AML-193 (cell line): ENCODE results near the gene BAMBI.

Source experiments
- DNase-seq, 2 experiments: peaks; one replicate each; lab custom pipeline; 2025; lab: John Stamatoyannopoulos, UW

The BAMBI gene

DNA sequence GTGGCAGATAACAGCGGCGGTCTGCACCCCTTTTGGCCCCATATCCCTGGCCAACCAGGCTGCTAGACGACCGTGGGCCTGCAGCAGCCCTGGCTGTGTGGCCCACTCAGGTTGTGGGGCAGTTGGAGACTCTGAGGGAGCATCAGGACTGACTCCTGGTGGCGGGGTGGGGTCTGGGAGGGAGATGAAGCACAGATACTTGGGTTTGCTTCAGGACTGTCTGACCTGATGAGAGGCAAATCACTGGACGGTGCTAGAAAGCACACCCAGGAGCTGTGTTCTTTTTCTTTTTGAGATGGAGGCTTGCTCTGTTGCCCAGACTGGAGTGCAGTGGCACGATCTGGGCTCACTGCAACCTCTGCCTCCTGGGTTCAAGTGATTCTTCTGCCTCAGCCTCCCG lies 28.2 kb downstream of the BAMBI start:
- no peak for DNase-seq

DNA sequence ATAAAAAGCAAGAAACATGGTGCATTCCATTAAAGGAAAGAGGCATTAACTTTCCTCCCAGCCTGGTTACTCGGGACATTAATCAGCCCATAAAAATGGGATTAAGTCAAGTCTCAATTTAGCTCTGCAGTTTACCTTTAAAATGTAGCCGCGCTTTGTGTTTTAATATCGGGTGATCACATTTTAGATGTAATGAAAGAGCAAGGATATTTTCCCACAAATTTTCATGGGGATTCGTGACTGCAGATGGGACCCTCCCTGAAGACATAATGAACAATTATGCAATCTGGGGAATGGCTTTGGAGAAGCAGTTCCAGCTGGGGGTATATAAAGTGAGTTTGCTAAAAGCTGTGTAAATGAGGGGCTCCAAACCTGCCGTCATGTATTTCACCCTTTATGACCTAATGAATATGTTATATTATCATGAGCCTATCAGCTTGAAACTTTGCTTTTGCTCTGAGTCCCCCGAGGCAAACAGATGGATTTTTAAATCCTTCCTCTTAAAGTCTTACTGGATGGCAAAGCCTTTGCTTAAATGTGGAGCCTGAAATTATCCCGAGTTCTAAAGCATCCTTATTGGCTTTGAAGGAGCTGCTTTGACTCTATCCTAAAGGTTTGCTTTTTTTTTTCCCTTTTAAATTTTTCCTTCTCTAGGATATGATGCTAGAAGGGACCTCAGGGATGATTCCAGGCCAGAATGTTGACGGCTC lies 31.8 kb downstream of the BAMBI start:
- no peak for DNase-seq

DNA sequence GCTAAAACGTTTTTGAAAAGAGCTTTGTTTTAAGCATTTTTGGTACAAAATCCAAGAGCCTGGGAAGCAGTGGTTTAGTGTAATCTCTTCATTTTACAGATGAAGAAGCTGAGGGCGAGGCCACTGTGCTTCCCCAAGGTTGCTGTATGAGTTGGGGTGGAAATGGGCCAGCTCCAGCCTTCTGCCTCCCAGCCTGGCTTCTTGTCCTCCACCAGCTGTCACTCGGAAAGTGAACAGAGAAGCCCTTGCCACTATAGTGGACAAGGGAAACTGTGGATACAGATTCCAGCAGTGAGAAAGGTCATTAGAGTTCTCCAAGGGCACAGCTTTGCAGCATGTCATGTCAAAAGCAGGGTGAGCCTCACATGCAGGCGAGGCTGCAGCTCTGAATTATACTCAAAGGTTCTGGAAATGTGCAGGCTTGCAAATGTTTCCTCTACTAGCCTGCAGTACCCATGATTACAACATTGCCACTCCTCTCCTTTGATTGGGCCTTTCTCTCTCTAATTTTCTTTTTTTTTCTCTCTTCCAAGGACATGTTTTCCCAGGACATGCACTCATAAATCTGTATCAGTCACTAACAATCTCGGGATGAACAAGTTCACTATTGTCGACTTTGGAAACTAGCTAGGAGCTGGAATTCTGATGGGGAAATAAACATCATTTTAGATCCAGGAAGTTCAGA lies 33.0 kb downstream of the BAMBI start:
- no peak for DNase-seq

DNA sequence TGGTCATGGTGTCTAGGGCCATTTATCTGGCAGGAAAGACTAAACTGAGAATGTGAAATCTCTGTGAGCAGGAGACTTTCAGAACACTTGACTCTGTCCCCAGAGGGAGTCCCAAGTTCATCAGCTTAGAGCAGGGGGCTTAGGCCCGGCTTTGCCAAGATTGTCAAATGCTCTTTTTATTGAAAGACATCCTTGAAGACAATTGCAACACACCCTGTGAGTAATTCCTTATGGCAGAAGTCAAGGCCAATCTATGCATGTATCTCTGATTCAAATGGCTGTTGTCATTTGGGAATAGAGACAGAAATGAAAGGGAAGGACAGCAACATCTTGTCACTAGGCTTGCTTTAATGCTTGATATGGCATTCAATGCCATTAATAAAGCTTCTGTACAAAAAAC lies 33.7 kb downstream of the BAMBI start:
- DNase-seq = no peak

DNA sequence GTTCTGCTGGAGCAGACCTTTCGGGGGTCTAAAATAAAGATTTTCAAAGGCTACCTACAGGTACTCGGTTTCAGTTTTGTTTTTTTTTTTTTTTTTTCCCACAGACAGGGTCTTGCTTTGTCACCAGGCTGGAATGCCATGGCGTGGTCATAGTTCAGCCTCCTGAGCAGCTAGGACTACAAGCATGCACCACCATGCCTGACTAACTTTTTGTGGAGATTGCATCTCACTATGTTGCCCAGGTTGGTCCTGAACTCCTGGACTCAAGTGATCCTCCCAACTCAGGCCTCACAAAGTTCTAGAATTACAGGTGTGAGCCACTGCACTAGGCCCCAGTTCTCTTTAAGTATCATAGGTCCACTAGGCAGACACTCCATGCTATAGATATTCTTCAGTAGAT lies 34.5 kb downstream of the BAMBI start:
- DNase-seq = no peak

DNA sequence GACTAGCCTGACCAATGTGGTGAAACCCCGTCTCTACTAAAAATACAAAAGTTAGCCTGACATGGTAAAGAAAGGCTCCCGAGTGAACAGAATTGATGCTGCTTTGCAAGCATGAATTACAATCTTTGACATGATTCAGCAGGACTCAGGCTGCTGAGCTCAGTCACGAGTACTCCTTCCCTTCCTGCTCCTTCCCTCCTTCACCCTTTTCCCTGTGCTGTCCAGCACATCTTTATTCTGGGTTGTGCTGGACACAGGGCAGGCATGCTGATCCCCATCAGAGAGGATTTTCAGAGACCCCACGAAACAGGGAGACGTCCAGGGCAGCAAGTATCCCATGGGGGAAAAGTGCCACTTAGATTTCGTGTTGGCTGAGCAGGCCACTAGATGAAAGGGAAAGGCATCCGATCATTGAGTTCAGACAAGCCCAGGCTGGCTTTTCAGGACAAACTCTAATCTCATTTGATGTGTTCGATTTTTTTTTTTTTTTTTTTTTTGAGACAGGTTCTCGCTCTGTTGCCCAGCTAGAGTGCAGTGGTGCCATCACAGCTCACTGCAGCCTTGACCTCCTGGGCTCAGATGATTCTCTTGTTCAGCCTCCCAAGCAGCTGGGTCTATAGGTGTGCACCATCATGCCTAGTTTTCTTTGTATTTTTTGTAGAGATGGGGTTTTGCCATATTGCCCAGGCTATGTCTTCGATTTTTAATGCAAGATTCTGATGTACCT lies 36.5 kb downstream of the BAMBI start:
- no peak for DNase-seq

DNA sequence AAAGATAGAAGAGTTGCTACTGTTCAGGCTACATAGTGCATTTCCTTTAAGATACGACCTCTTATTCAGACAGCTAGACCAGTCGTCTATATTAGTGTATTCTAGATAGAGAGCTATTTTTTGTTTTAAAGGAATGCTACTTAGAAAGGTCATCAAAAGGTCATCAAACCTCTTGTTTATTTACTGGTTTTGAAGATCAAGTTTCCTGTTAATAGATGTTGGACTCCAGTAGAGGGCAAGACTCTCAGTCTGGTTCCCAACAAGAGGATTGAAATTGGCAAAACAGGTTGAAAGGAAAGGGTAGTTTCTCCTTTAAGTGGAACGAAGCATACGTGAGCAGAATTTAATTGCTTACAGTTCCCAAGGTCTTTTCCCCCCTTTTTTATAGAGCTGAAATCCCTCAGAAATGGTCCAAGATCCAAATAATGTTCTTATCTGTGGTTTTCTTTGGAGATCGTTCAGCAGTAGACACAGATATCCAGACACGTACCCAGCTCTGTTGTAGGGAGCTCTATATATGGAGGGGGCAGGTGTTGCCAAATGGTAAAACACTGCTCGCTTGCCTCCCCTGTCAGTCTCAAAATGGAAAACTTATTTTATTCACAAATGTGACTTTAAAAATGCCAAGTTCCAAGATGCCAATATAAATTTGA lies 37.2 kb downstream of the BAMBI start:
- DNase-seq = no peak

DNA sequence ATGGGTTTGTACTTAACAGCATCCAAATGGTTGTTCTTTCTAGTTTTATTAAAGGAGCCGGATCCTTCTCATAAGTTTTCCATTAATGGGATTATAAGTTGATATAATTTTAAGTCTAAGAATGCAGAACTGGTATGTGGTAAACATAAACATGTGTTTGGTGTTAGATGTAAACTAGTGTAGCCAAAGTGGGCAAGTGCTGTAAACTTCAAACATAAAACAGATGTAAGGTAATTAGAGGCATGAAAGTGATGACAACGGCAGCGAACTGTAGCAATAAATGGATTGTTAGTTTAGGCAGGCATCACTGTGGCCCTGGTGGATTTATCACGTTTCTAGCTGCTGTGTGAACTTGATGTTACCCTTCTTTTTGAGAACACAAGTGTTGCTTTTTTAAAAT lies 37.9 kb downstream of the BAMBI start:
- DNase-seq = no peak

DNA sequence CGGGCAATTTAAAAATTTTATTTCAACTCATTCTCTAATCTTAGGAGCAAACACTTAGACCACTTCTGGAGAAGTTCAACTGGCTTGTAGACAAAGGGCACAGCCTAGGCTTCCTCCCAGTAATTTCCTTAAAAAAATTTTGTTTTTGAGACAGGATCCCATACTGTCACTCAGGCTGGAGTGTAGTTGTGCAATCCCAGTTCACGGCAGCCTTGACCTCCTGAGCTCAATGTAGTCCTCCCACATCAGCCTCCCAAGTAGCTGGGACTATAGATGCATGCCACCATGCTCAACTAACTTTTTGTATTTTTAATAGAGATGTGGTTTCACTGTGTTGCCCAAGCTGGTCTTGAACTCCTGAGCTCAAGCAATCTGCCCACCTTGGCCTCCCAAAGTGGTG lies 38.4 kb downstream of the BAMBI start:
- no peak for DNase-seq

DNA sequence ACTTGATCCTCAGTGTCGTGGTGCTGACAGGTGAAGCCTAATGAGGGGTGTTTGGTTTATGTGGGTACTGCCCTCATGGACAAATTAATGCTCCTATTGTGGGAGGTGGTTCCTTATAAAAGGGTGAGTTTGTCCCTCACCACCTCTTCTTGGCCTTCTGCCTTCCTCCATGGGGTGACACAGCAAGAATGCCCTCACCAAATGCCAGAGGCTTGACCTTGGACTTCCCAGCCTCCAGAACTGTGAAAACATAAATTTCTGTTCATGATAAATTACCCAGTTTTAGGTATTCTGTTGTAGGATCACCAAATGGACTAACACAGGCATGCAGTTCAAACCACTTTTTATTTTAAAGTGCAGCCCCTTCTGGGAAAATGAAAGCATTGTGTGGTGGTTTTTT lies 39.4 kb downstream of the BAMBI start:
- DNase-seq = no peak

DNA sequence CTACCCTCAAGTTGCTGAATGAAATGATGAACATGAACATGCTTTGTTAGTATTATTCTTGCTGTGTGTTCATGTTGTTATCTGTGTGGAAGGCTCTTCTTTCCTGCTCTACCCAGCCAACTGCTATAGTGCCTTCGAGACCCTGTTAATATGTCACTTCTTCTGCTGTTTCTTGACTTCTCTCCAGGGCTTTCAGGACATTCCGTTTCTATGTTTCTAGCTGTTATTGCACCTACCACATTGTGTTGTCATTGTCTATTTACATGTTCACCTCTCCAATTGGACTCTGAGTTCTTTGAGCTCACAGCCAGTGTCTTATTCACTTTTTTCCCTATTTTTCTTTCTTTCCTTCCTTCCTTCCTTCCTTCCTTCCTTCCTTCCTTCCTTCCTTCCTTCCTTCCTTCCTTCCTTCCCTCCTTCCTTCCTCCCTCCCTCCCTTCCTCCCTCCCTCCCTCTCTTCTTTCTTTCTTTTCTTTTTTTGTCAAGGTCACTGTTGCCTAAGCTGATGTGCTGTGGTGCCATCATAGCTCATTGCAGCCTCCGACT lies 40.4 kb downstream of the BAMBI start:
- no peak for DNase-seq

DNA sequence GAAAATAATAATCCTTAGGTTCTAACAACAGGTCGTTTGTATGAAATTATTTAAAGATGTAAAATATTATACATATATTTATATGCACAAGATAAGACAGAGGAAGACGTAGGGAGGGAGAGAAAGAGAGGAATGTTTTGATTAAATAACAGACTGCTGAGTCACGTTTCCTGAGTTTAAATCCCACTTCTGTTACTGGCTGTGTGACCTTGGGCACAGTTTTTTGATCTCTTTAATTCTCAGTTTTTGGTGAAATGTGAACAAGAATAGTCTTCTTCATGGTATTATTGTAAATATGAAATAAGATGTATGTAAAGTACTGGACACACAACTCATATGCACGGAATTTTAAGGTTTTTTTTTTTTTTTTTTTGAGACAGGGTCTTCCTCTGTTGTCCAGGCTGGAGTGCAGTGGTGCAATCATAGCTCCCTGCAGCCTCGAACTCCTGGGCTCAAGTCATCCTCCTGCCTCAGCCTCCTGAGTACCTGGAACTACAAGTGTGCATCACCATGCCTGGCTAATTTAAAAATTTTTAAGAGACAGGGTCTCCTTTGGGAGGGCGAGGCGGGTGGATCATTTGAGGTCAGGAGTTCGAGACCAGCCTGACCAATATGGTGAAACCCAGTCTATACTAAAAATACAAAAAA lies 42.6 kb downstream of the BAMBI start:
- no peak for DNase-seq

DNA sequence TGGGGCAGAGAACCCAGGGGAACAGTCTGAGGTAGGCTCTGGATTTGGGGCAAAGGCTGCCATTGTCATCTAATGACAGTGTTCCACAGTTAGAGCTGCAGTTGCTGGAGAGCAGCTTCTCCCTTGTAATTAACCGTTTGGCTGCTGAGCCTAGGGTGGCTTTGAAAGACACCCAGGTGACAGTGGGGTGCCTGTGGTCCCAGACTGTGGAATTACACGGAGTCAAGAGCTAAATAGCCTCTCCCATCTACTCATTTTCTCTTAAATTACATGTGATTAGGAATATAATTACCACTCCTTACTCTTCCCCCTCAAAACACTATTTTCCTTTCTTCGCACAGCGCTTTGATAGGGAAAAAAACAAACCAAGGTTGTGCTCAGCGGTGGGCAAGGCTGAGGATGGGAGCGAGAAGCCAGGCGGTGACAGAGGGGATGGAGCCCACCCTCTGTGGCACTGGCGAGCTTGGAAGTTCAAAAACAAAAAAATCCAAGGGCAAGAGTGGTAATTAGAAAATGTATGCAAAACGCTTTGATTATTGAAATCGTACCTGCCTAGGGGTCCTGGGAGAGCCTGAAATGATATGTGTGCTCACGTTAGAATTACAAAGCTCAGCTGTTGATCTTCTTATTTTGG lies 44.1 kb downstream of the BAMBI start:
- DNase-seq = no peak

DNA sequence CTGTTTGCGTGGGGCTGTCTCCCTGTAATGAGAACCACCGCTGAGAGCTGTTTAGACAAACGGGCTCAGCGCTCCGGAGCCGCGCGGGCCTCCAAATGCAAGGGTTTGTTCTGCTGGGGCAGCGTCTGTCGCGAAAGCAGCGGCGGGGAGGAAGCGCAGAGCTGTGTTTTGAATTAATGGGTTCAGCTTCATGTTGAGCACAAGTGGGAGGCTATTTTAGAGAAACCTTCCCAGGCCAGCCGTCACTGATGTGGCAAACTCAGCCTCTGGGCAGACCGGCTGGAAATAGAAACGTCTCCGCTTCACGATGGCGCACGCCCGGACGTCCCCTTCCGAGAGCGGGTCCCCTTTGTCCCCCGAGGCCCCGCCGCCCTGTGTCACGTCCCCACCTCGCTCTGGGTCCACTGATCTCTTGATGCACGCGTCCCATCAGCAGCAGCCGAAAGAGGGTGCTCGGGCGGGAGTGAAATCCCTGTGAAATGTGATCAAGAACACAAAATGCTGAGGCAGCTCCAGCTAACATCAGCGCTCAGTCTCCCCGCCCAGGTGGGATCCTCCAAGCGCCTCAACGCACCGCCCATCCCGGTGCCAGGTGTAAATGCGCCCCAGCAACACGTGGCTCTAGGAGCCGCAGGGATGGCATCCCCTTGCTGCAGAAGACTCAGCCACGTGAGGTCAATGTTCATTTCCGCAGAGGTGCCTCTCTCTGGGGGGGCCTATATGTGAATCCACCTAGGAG lies 44.9 kb downstream of the BAMBI start:
- DNase-seq = no peak

DNA sequence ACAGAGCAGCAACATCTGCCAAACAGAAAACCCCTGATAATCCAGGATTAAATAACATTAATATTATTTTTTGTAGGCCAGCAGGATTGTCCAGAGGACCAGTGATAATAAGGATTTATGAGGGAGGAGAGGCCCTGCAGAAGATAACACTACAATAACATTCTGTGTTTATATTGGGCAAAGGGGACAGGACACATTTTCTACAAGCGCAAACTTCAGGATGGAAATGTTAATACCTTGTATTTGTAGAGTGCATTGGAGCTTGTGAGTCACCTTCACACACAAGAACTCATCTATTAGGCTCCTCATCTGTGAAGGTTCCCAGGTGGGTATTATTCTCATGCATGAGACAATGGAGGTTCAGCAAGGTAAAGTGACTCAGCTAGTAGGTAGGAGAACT lies 51.0 kb downstream of the BAMBI start:
- no peak for DNase-seq

DNA sequence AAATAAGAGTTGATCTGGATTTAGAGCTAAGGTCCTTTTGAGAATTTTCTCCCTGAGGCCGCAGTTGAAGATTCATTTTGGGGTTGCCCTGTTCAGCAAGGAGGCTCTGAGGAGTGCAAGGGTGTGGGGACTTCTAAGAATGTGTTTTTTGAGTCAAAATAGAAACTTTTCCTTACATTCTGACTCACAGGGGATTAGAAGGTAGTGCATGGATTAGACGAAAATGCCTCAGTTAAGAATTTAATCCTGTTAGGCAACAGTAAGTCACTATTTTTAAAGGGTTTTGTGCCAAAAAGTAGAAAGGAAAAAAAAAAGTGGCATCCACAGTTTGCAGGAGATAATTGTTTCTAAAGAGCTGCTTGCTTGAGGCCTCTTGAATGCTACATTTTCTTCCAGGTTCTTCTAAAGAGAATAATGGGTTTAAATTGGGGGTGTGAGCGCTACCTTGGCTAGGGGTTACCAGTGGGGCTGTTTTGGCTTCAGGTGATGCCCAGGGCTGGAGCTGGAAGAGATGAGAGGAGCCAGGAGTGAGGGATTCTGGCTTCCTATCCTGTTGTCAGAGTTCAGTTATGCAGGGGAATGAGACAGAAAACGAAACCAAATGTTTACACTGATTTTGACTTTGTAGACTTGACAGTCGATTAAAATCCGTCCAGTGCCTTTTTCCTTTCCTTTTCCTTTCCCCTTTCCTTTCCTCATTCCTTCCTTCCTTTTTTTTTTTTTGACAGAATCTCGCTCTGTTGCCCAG lies 52.9 kb downstream of the BAMBI start:
- DNase-seq = no peak

DNA sequence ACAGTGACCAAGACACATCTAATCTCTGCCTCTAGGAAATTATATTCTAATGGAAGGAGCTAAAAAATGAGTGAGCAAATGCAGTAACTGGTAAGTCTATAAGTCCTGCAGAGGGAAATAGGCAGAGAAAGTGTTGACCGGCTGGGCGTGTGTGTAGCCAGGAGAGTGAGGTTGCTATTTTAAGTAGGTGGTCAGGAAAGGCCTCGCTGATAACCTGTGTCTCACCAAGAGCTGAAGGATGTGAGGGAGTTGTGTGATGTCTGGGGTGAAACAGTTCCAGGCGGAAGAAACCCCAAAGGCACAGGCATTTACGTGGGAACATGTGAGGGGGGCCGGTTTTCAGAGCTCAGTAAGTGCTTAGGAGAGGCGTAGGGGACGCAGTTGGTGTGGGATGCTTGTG lies 54.8 kb downstream of the BAMBI start:
- DNase-seq = no peak
